ENCODE results near the gene SSBP3.

The SSBP3 gene

DNA sequence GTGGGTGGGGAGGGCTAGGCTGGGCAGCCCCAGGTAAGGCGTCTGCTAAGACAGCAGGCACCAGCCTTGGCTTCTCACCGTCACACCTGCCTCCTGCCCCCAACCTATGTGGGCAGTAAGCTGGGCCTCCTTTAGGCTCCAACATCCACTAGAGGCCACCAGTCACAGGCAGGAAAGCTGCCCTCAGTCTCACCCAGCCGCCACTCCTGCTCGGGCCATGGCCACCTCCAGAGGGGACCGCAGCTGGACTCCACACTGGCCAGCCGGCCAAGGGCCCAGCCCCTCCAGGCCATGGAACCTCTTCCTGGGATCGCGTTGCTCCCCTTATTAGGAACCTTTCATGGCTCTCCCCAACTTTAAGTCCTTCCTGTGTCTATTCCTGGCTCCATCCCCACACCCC is 131.7 kb downstream of the SSBP3 start:
- TF ChIP-seq SPI1 (IDR thresholded peaks at IDR 0.05; ENCODE audit: borderline replicate concordance, low read depth) (no peak), GABPA (IDR thresholded peaks at IDR 0.05; ENCODE audit: low read depth) (no peak), POLR2AphosphoS5 (IDR thresholded peaks at IDR 0.05; ENCODE audit: low read depth) (no peak), CTCF (IDR thresholded peaks at IDR 0.05; ENCODE audit: insufficient read depth, low read length) (no peak)
- TF ChIP-seq, protein P1, sequence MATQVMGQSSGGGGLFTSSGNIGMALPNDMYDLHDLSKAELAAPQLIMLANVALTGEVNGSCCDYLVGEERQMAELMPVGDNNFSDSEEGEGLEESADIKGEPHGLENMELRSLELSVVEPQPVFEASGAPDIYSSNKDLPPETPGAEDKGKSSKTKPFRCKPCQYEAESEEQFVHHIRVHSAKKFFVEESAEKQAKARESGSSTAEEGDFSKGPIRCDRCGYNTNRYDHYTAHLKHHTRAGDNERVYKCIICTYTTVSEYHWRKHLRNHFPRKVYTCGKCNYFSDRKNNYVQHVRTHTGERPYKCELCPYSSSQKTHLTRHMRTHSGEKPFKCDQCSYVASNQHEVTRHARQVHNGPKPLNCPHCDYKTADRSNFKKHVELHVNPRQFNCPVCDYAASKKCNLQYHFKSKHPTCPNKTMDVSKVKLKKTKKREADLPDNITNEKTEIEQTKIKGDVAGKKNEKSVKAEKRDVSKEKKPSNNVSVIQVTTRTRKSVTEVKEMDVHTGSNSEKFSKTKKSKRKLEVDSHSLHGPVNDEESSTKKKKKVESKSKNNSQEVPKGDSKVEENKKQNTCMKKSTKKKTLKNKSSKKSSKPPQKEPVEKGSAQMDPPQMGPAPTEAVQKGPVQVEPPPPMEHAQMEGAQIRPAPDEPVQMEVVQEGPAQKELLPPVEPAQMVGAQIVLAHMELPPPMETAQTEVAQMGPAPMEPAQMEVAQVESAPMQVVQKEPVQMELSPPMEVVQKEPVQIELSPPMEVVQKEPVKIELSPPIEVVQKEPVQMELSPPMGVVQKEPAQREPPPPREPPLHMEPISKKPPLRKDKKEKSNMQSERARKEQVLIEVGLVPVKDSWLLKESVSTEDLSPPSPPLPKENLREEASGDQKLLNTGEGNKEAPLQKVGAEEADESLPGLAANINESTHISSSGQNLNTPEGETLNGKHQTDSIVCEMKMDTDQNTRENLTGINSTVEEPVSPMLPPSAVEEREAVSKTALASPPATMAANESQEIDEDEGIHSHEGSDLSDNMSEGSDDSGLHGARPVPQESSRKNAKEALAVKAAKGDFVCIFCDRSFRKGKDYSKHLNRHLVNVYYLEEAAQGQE (IDR thresholded peaks at IDR 0.05; ENCODE audit: insufficient replicate concordance, low read depth): no peak
- no peak for DNase-seq (ENCODE audit: low read depth in 1 of 2, low spot score in 1 of 2)

DNA sequence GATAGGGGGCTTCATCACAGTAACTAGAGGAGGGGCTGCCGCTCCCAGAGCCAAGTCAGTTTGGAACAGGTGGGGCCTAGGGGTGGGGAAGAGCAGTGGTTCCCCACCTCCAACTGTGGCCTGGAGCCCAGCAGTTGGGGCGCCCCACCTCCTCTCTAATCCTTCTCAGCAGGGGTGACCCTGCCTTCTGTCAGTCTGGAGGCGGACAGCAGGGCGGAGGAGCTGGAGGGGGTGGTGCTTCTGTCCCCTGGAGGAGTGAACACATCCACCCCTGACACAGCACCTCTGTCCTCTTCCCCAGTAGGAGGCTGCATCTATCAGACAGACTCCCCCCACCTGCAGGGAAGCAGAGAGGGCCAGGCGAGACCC is 132.4 kb downstream of the SSBP3 start:
- TF ChIP-seq POLR2AphosphoS5 (IDR thresholded peaks at IDR 0.05; ENCODE audit: low read depth) (no peak), GABPA (IDR thresholded peaks at IDR 0.05; ENCODE audit: low read depth) (no peak), CTCF (IDR thresholded peaks at IDR 0.05; ENCODE audit: insufficient read depth, low read length) (no peak), SPI1 (IDR thresholded peaks at IDR 0.05; ENCODE audit: borderline replicate concordance, low read depth) (no peak)
- TF ChIP-seq, protein P1 (IDR thresholded peaks at IDR 0.05; ENCODE audit: insufficient replicate concordance, low read depth): no peak
- H3K27me3 ChIP-seq (ENCODE audit: insufficient read depth, poor library complexity, severe bottlenecking): no peaks in the 10 kb centered on the region
- H3K27ac ChIP-seq (replicated peaks): no peak overlapping the region
- H3K4me3 ChIP-seq (replicated peaks; ENCODE audit: insufficient read depth, low read length): no peak overlapping the region
- no peak for DNase-seq (ENCODE audit: low read depth in 1 of 2, low spot score in 1 of 2)

More for the DNA sequence above, 131.7 kb downstream of the SSBP3 start:
- no peak overlapping the region for H3K27ac ChIP-seq (replicated peaks)
- no peaks in the 10 kb centered on the region for H3K27me3 ChIP-seq (ENCODE audit: insufficient read depth, poor library complexity, severe bottlenecking)
- H3K4me3 ChIP-seq (replicated peaks; ENCODE audit: insufficient read depth, low read length): no peak overlapping the region

GRCh38 chr1:54273092-54273794 is 133.0 kb downstream of the SSBP3 start:
- no peak for DNase-seq (ENCODE audit: low read depth in 1 of 2, low spot score in 1 of 2)
- TF ChIP-seq SPI1 (IDR thresholded peaks at IDR 0.05; ENCODE audit: borderline replicate concordance, low read depth) (no peak), GABPA (IDR thresholded peaks at IDR 0.05; ENCODE audit: low read depth) (no peak), CTCF (IDR thresholded peaks at IDR 0.05; ENCODE audit: insufficient read depth, low read length) (no peak), POLR2AphosphoS5 (IDR thresholded peaks at IDR 0.05; ENCODE audit: low read depth) (no peak)
- TF ChIP-seq, protein P1 (IDR thresholded peaks at IDR 0.05; ENCODE audit: insufficient replicate concordance, low read depth): no peak
- H3K27ac ChIP-seq (replicated peaks): no peak overlapping the region
- H3K4me3 ChIP-seq (replicated peaks; ENCODE audit: insufficient read depth, low read length): no peak overlapping the region
- H3K27me3 ChIP-seq (ENCODE audit: insufficient read depth, poor library complexity, severe bottlenecking): no peaks in the 10 kb centered on the region

Data from HL-60 (cell line).